Measurements from ENCODE around the gene OSBPL2.

Gene OSBPL2

GRCh38 chr20:62208061-62208794 is 30.1 kb upstream of the OSBPL2 start:
- no peak for DNase-seq

- DNase-seq: no peak
Observed at GRCh38 chr20:62208795-62209755, 29.2 kb upstream of the OSBPL2 start.

- DNase-seq: no peak
Observed at GRCh38 chr20:62209850-62210495, 28.3 kb upstream of the OSBPL2 start.

- DNase-seq: no peak
Observed at GRCh38 chr20:62210496-62210855, 27.8 kb upstream of the OSBPL2 start.

- DNase-seq: no peak
Observed at GRCh38 chr20:62211216-62211615, 27.1 kb upstream of the OSBPL2 start.

- DNase-seq: no peak
Observed at GRCh38 chr20:62211769-62212288, 26.5 kb upstream of the OSBPL2 start.

- no peak for DNase-seq
Observed at GRCh38 chr20:62212299-62212698, 26.0 kb upstream of the OSBPL2 start.

GRCh38 chr20:62214067-62214466 is 24.3 kb upstream of the OSBPL2 start:
- no peak for DNase-seq

GRCh38 chr20:62215020-62215990 is 23.0 kb upstream of the OSBPL2 start:
- DNase-seq: no peak

GRCh38 chr20:62215991-62216635 is 22.2 kb upstream of the OSBPL2 start:
- DNase-seq: no peak

- DNase-seq: no peak
Observed at GRCh38 chr20:62216636-62217566, 21.4 kb upstream of the OSBPL2 start.

- no peak for DNase-seq
Observed at GRCh38 chr20:62217913-62218773, 20.2 kb upstream of the OSBPL2 start.

- no peak for DNase-seq
Observed at GRCh38 chr20:62219101-62219991, 19.0 kb upstream of the OSBPL2 start.

GRCh38 chr20:62219992-62220665 is 18.2 kb upstream of the OSBPL2 start, which contains the start of gene HRH3:
HRH3 (minus strand) TSS chr20:62220278; CDS start chr20:62219970, 308 bp downstream.
- peak; percentile 37 to 49 for DNase-seq

GRCh38 chr20:62220666-62221568 is 17.4 kb upstream of the OSBPL2 start:
- no peak for DNase-seq

- no peak for DNase-seq
Observed at GRCh38 chr20:62222266-62222850, 16.0 kb upstream of the OSBPL2 start.
